ENCODE measurements around the gene MLN.
"Not testable (repeated sequence)": the region's sequence is repeated elsewhere in the genome, so short reads cannot be mapped to it uniquely, and the experiment has no call there.

DNA sequence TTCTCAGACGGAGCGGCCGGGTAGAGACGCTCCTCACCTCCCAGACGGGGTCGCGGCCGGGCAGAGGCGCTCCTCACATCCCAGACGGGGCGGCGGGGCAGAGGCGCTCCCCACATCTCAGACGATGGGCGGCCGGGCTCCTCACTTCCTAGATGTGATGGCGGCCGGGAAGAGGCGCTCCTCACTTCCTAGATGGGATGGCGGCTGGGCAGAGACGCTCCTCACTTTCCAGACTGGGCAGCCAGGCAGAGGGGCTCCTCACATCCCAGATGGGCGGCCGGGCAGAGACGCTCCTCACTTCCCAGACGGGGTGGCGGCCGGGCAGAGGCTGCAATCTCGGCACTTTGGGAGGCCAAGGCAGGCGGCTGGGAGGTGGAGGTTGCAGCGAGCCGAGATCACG is 29.0 kb upstream of the MLN start:
- TF ChIP-seq POLR2AphosphoS5 (IDR thresholded peaks at IDR 0.05; ENCODE audit: low read depth); EZH2 (IDR thresholded peaks at IDR 0.05; ENCODE audit: low read depth, unreplicated experiment); CTCF (conservative IDR thresholded peaks at IDR 0.05; ENCODE audit: low read depth in 2 of 2); EZH2phosphoT487 (IDR thresholded peaks at IDR 0.05; ENCODE audit: unreplicated experiment); ZNF331 (CRISPR knock-in tag; IDR thresholded peaks at IDR 0.05; ENCODE audit: low read depth); JUNB (IDR thresholded peaks at IDR 0.05; ENCODE audit: unreplicated experiment); ZNF114 (CRISPR knock-in tag; IDR thresholded peaks at IDR 0.05); STAT1 (IDR thresholded peaks at IDR 0.05; ENCODE audit: unreplicated experiment); CREB1 (CRISPR knock-in tag; IDR thresholded peaks at IDR 0.05; ENCODE audit: low read depth); ZNF462 (CRISPR knock-in tag; IDR thresholded peaks at IDR 0.05): not testable (repeated sequence)
- TF ChIP-seq, protein P1, sequence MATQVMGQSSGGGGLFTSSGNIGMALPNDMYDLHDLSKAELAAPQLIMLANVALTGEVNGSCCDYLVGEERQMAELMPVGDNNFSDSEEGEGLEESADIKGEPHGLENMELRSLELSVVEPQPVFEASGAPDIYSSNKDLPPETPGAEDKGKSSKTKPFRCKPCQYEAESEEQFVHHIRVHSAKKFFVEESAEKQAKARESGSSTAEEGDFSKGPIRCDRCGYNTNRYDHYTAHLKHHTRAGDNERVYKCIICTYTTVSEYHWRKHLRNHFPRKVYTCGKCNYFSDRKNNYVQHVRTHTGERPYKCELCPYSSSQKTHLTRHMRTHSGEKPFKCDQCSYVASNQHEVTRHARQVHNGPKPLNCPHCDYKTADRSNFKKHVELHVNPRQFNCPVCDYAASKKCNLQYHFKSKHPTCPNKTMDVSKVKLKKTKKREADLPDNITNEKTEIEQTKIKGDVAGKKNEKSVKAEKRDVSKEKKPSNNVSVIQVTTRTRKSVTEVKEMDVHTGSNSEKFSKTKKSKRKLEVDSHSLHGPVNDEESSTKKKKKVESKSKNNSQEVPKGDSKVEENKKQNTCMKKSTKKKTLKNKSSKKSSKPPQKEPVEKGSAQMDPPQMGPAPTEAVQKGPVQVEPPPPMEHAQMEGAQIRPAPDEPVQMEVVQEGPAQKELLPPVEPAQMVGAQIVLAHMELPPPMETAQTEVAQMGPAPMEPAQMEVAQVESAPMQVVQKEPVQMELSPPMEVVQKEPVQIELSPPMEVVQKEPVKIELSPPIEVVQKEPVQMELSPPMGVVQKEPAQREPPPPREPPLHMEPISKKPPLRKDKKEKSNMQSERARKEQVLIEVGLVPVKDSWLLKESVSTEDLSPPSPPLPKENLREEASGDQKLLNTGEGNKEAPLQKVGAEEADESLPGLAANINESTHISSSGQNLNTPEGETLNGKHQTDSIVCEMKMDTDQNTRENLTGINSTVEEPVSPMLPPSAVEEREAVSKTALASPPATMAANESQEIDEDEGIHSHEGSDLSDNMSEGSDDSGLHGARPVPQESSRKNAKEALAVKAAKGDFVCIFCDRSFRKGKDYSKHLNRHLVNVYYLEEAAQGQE (IDR thresholded peaks at IDR 0.05; ENCODE audit: unreplicated experiment): not testable (repeated sequence)
- TF ChIP-seq, protein P2, sequence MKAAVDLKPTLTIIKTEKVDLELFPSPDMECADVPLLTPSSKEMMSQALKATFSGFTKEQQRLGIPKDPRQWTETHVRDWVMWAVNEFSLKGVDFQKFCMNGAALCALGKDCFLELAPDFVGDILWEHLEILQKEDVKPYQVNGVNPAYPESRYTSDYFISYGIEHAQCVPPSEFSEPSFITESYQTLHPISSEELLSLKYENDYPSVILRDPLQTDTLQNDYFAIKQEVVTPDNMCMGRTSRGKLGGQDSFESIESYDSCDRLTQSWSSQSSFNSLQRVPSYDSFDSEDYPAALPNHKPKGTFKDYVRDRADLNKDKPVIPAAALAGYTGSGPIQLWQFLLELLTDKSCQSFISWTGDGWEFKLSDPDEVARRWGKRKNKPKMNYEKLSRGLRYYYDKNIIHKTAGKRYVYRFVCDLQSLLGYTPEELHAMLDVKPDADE (IDR thresholded peaks at IDR 0.05): not testable (repeated sequence)
